ENCODE data around the gene ROR2. TPM values are rescaled to one million over a fixed set of nuclear protein-coding genes. Genes with fewer than 3 reads are reported as not detected.

ROR2 gene
- total RNA-seq, 1 donor: 13.8 TPM

DNA sequence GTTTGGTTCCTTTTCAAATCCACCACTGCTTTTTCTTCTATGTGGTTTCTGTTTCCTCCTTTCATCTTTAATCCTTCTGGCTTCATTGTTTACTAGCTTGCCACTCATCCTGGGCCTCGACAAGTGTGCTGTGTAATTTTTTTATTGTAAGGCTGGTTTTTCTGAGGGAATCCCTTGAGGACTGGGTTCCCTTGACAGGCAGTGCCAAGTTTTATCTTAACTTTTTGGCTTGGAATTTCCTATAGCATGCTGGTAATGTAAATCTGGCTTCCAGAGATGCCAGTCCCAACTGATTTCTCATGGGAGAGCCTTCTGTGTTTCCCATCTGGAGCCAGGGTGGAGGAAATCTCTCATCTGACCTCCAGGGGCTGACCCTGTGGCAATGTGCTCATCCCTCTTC lies 184.7 kb downstream of the ROR2 start:
- Histone ChIP-seq H3K4me1 (ENCODE audit: insufficient read depth, low read length) (no peaks in the 10 kb centered on the region), H3K36me3 (ENCODE audit: insufficient read depth, low read length) (no peaks in the 10 kb centered on the region), H3K27me3 (ENCODE audit: insufficient read depth, low read length) (peaks cover 47% of the 10 kb centered on the region), H3K4me2 (ENCODE audit: insufficient read depth, low read length) (no peak overlapping the region), H3K79me2 (ENCODE audit: insufficient read depth, low read length) (no peaks in the 10 kb centered on the region), H4K20me1 (ENCODE audit: insufficient read depth, low read length) (no peaks in the 10 kb centered on the region), H3K27ac (ENCODE audit: low read depth, low read length) (no peak overlapping the region), H3K4me3 (ENCODE audit: insufficient read depth, low read length) (no peak overlapping the region), H2AFZ (ENCODE audit: low read length) (no peak overlapping the region), H3K9me3 (ENCODE audit: low read depth, low read length) (peaks cover 3% of the 10 kb centered on the region)
- TF ChIP-seq, protein P1, sequence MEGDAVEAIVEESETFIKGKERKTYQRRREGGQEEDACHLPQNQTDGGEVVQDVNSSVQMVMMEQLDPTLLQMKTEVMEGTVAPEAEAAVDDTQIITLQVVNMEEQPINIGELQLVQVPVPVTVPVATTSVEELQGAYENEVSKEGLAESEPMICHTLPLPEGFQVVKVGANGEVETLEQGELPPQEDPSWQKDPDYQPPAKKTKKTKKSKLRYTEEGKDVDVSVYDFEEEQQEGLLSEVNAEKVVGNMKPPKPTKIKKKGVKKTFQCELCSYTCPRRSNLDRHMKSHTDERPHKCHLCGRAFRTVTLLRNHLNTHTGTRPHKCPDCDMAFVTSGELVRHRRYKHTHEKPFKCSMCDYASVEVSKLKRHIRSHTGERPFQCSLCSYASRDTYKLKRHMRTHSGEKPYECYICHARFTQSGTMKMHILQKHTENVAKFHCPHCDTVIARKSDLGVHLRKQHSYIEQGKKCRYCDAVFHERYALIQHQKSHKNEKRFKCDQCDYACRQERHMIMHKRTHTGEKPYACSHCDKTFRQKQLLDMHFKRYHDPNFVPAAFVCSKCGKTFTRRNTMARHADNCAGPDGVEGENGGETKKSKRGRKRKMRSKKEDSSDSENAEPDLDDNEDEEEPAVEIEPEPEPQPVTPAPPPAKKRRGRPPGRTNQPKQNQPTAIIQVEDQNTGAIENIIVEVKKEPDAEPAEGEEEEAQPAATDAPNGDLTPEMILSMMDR (IDR thresholded peaks at IDR 0.05; ENCODE audit: extremely low read depth, low read depth, low read length): no peak
- DNase-seq (ENCODE audit: insufficient read length, low spot score, missing footprints): no peak

DNA sequence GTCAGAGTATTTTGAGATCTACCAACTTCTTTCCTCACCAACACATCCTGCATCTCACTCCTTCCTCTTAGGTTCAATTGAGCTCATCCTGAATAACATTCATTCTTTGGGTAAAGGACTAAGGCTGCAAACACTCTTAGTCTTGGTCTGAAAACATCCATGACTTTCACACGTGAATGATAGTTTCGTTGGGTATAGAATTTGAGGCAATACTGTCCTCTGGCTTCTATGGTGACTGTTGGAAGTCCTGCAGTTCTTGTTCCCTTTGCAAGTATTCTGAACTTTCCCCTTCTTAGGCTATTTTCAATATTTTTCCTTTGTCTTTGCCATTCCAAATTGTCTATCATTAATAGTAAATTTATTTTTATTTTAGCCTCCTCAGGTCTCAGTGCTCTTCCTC lies 185.4 kb downstream of the ROR2 start:
- no peak overlapping the region for H3K27ac ChIP-seq (ENCODE audit: low read depth, low read length)
- no peaks in the 10 kb centered on the region for H4K20me1 ChIP-seq (ENCODE audit: insufficient read depth, low read length)

DNA sequence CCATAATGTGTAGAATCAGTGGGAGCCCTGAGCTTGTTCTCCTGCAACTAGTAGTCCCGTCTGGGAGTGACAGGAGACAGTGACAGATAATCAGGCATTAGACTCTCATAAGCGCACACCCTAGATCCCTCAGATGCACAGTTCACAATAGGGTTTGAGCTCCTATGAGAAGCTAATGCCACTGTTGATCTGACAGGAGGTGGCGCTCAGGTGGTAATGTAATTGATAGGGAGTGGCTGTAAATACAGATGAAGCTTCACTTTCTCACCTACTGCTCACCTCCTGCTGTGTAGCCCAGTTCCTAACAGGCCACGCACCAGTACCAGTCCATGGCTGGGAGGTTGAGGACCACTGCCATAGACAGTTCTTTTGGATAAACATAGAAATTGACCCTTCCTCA lies 188.7 kb downstream of the ROR2 start:
- Histone ChIP-seq H3K4me2 (ENCODE audit: insufficient read depth, low read length) (no peak overlapping the region), H3K9me3 (ENCODE audit: low read depth, low read length) (peaks cover 3% of the 10 kb centered on the region), H3K36me3 (ENCODE audit: insufficient read depth, low read length) (no peaks in the 10 kb centered on the region), H2AFZ (ENCODE audit: low read length) (no peak overlapping the region), H3K27ac (ENCODE audit: low read depth, low read length) (no peak overlapping the region), H3K4me1 (ENCODE audit: insufficient read depth, low read length) (no peaks in the 10 kb centered on the region), H4K20me1 (ENCODE audit: insufficient read depth, low read length) (no peaks in the 10 kb centered on the region), H3K4me3 (ENCODE audit: insufficient read depth, low read length) (no peak overlapping the region), H3K79me2 (ENCODE audit: insufficient read depth, low read length) (no peaks in the 10 kb centered on the region), H3K27me3 (ENCODE audit: insufficient read depth, low read length) (peaks cover 25% of the 10 kb centered on the region)
- TF ChIP-seq, protein P1 (IDR thresholded peaks at IDR 0.05; ENCODE audit: extremely low read depth, low read depth, low read length): no peak
- no peak for DNase-seq (ENCODE audit: insufficient read length, low spot score, missing footprints)

More for the DNA sequence above, 185.4 kb downstream of the ROR2 start:
- peaks cover 3% of the 10 kb centered on the region for H3K9me3 ChIP-seq (ENCODE audit: low read depth, low read length)
- TF ChIP-seq, protein P1 (IDR thresholded peaks at IDR 0.05; ENCODE audit: extremely low read depth, low read depth, low read length): no peak
- DNase-seq (ENCODE audit: insufficient read length, low spot score, missing footprints): no peak
- peaks cover 45% of the 10 kb centered on the region for H3K27me3 ChIP-seq (ENCODE audit: insufficient read depth, low read length)
- no peaks in the 10 kb centered on the region for H3K4me1 ChIP-seq (ENCODE audit: insufficient read depth, low read length)
- no peak overlapping the region for H2AFZ ChIP-seq (ENCODE audit: low read length)
- H3K36me3 ChIP-seq (ENCODE audit: insufficient read depth, low read length): no peaks in the 10 kb centered on the region
- no peaks in the 10 kb centered on the region for H3K79me2 ChIP-seq (ENCODE audit: insufficient read depth, low read length)
- H3K4me2 ChIP-seq (ENCODE audit: insufficient read depth, low read length): no peak overlapping the region
- no peak overlapping the region for H3K4me3 ChIP-seq (ENCODE audit: insufficient read depth, low read length)

DNA sequence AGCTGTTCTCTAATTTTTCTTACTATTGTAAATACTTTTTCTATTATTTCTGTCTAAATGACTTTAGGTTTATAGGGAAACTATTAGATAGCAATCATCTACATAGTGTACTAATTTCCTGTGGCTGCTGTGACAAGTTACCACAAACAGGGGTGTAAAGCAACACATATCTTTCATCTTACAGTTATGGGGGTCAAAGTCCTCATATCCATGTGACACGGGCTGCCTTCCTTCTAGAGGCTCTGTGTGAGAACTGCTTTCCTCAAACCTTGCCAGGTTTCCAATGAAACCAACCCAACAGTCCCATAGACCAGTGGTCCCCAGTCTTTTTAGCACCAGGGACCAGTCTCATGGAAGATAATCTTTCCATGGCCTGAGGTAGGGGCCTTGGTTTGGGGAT lies 189.1 kb downstream of the ROR2 start:
- DNase-seq (ENCODE audit: insufficient read length, low spot score, missing footprints): no peak
- Histone ChIP-seq H4K20me1 (ENCODE audit: insufficient read depth, low read length) (no peaks in the 10 kb centered on the region), H3K4me2 (ENCODE audit: insufficient read depth, low read length) (no peak overlapping the region), H3K36me3 (ENCODE audit: insufficient read depth, low read length) (no peaks in the 10 kb centered on the region), H3K27ac (ENCODE audit: low read depth, low read length) (no peak overlapping the region), H2AFZ (ENCODE audit: low read length) (no peak overlapping the region), H3K27me3 (ENCODE audit: insufficient read depth, low read length) (peaks cover 22% of the 10 kb centered on the region), H3K9me3 (ENCODE audit: low read depth, low read length) (peaks cover 3% of the 10 kb centered on the region), H3K4me3 (ENCODE audit: insufficient read depth, low read length) (no peak overlapping the region), H3K4me1 (ENCODE audit: insufficient read depth, low read length) (no peaks in the 10 kb centered on the region), H3K79me2 (ENCODE audit: insufficient read depth, low read length) (no peaks in the 10 kb centered on the region)
- TF ChIP-seq, protein P1 (IDR thresholded peaks at IDR 0.05; ENCODE audit: extremely low read depth, low read depth, low read length): no peak

Data from osteoblast (primary cell).